Brain pericyte (primary cell): ENCODE measurements around the gene ITIH4.

Source experiments
- DNase-seq: peaks from one replicate; pipeline ENCODE4 v3.0.0-alpha.2; 2012; ENCODE audit warnings: low read depth, low spot score

Gene ITIH4

GRCh38 chr3:52798978-52799476, 31.4 kb downstream of the ITIH4 start:
- DNase-seq = no peak

DNA sequence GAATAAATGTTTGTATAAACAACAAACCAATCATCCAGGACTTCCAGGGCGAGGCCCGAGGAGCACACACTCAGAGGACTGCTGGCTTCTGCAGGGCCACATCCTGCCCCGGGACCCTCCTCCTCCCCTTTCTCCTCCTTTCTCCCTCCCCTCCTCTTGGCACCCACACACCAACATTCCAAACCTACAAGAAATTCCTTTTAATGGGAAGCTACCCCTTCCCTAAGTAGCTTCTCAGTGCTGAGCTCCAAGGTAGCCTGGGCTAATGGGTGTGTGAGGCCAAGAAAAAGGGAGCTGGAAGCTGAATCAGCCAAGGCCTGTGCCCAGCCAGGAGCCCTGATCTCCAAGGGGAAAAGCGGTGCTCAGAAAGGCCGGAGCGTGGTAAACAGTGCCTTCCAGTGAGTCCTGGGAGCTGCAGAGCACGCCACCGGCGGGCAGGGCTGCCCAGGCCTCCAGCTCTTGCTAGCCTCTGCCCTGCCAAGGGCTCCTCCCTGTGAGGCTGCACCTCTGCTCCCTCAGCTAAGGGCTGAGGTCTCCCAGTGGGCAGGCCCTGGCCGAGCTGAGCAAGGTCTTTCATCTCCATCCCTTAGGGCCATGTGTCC, 32.0 kb downstream of the ITIH4 start:
- DNase-seq = no peak

GRCh38 chr3:52796411-52796810, 34.1 kb downstream of the ITIH4 start:
- DNase-seq = no peak

DNA sequence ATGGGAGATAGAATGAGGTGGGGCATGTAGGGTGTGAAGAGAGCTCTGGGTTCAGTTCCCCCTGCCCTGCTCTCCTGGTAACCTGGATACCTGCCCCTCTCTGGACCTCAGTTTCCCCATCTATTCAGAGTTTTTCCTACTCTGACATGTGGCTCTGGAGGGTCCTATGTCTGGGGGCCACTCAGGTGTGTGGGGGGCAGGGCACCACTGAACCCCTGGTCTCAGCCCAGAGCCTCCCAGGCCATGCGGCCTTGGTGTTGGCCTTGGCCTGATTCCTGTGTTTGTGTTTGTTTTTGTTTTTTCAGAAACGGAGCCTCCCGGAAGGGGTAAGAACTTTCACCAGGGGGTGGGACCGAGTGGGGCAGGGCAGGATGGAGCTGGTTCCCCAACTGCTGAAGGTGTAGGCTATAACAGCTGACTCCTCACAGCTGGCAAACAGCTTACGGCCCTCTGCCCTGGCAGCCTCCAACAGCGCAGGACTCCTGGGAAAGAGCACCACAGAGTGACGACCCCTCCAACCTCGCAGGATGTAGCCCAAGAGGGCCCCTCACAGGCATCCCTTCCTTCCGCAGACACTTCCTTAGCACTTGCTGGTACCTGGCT, 35.1 kb downstream of the ITIH4 start:
- DNase-seq = no peak

- DNase-seq = no peak
Measured at GRCh38 chr3:52794612-52795099, 35.8 kb downstream of the ITIH4 start, which contains the start of gene ITIH3. ITIH3 (plus strand) TSS chr3:52794796; CDS start chr3:52794804, 8 bp downstream.

DNA sequence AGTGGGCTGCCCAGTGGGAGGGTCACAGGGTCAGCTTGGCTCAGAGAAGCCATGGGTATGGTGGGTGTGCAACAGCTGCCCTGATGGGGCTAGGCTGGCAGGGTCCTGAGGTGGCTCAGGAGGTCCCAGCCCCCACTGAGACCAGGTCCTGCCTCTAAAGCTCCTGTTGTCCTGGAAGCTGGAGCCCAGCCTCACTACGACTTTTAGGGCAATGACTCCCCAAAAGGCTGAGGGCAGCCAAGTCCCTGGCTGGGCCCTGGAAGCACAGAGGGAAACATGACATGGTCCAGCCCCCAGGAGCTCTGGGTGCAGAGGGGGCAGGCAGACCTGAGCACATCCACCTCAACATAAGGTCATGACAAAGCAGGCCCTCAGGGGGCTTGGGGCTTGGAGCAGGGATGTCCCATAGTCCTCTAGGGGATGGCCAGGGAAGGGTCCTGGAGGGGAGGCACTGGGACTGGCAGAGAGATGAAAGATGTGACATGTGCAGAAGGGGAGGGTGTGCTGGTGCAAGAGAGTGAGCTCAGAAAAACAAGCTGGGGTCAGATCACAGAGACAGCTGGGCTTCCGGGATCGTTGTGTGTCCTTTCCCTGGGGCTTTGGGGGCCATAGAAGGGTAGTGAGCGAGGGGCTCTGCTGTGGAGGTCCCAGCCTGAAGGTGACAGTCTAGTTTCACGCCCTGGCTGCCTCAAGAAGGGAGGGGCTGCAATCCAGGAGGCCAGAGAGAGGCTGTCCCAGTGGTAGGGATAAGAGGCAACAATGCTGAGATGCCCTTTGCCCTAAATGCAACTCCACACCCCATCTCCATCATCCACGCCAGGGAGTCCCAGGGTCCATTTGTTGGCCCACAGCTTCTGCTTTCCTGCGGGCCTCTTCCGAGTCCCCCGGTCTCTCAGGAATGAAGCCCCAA, 36.5 kb downstream of the ITIH4 start:
- DNase-seq = no peak

DNA sequence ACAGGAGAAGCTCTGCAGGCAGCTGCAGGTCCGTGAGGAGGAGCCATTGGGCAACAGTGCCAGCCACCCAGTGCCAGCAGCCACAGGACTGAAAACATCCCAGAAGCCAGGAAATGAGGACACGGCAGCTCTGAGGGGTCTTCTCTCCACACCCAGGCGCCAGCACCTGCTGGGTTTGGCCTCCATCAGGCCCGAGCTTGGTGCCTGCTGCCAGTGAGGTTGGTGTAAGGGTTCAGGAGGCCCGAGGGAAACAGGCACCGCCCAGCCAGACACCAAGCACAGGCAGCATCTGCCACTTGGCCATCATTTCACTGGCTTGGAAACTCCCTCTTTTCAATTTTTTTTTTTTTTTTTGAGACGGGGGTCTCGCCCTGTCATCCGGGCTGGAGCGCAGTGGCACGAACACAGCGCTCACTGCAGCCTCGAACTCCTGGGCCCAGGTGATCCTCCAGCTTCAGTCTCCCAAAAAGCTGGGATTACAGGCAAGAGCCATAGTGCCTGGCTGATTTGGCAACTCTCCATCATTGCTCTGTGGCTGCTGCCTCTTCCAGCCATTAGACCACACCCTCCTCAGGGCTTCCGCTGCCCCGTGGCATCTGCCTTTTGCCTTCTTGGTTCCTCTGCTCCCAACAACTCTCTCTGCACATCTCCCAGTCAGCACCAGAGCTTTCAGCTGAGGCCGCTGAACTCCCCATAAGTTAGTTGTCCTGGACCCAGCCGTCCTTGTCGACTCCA, 37.3 kb downstream of the ITIH4 start:
- no peak for DNase-seq

DNA sequence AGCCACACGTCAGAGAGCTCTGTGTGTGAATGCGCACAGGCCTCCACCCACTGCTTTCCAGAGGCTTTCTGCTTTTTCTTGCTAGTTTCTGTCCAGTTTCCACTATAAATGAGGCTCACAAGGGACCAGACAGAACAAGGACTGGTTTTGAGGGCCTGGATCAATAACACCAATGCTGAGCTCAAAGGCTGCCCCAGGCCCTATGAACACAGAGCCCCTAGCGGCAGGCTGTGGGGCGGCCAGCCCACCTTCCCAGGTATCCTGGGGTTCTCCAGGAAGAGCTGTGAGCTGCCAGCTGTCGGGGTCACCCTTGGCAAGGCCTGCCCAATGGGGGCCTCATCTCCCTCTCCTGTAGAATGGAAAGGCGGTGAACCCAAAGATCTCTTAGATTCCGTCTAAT, 38.1 kb downstream of the ITIH4 start:
- no peak for DNase-seq

DNA sequence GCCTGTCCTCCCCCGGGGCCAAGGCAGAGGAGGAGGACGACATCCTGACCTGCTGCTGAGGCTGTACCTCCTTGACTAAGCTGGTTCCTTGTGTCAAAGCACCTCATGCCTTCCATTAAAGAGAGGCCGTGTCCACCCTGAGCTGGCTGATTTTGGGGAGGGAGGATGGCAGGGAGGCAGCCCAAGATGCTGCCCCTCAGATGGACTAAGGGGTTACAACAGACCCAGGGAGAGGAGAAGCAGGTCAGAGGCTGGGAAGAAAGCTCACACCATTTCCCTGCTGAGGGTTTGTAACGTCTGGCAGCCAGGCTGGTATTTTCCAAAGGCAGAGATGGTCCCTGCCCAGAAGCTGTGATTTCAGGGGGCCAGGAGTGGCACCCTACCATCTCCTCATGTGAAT, 38.5 kb downstream of the ITIH4 start:
- no peak for DNase-seq

GRCh38 chr3:52791366-52791765, 39.1 kb downstream of the ITIH4 start:
- DNase-seq = no peak

DNA sequence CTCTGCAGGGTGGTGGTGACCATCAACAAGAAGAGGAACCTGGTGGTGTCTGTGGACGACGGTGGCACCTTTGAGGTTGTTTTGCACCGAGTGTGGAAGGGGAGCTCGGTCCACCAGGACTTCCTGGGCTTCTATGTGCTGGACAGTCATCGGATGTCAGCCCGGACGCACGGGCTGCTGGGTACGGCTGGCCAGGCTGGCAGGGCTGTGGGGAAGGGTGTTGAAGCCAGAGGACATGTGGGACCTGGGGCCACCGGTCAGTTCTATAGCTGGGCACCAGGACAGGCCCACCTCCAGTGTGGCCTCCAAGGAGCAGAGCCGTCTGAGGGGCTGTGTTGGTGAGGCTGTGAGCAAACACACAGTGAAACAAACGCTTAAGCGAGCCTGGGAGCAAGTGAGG, 39.7 kb downstream of the ITIH4 start:
- no peak for DNase-seq

- no peak for DNase-seq
Measured at GRCh38 chr3:52790337-52790736, 40.1 kb downstream of the ITIH4 start.

DNA sequence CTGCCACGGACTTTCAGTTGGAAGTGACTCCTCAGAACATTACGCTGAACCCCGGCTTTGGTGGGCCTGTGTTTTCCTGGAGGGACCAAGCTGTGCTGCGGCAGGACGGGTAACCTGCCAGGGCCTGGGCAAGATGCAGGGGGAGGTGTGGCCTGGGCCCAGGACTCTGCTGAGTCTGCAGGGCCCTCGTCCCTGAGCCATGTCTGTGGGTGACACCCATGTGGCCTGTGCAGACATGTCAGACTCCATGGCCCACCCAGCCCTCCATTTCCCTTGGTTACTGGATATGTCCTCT, 40.8 kb downstream of the ITIH4 start:
- no peak for DNase-seq

- no peak for DNase-seq
Measured at GRCh38 chr3:52788890-52789745, 41.4 kb downstream of the ITIH4 start.

- DNase-seq = no peak
Measured at GRCh38 chr3:52787672-52788625, 42.5 kb downstream of the ITIH4 start.

- DNase-seq = no peak
Measured at GRCh38 chr3:52787246-52787645, 43.2 kb downstream of the ITIH4 start.

DNA sequence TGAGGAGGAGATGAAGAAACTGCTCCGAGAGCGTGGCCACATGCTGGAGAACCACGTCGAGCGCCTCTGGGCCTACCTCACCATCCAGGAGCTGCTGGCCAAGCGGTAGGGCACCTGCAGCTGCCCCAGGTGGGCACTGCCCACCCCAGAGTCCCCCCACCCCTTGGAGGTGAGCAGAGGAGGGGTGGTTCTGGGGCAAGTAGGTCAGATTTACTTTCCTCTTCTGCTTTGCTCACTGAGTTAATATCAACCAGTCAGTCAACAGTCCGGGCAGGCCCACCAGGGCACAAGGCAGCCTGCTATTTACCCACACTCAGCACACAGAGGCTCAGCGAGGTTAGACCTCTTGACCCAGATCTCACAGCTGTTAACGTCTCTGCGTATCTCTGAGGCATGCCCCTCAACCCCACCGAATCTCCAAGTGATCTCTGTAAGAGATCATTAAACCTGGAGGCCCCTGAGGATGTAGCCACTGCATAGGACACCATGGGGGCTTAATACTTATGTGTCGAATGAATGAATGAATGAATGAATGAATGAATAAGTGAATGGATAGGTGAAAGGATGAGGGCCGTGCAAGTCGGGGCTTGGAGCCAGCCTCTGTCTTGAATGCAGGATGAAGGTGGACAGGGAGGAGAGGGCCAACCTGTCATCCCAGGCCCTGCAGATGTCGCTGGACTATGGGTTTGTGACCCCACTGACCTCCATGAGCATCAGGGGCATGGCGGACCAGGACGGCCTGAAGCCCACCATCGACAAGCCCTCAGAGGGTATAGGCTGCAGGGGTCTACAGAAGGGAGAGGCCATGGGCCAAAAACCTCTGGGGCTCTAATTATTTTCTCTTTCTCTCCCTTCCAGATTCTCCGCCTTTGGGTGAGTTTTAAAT, 43.9 kb downstream of the ITIH4 start:
- DNase-seq = no peak

DNA sequence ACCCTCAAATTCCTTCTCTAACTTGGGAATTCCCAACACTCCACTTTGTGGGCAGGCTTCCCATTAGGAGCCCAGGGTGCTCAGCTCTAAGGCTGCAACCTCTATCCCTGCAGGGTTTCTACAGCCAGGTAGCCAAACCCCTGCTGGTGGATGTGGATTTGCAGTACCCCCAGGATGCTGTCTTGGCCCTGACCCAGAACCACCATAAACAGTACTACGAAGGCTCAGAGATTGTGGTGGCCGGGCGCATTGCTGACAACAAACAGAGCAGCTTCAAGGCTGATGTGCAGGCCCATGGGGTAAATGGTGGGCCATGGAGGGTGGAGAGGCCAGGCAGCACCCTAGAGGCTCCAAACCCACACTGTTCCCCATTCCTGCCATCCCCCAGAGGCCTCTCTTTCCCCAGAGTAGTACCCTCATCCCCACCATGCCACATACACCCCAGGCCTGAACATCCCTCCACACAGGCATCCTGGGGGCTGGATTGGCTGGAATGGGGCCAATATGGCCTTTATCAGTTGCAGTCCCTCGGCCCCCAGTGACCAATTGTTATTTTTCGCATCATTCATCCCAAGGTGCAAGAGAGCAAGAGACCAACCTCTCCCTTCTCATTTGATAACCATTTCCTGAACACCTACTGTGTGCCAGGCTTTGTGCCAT, 45.4 kb downstream of the ITIH4 start:
- no peak for DNase-seq
